ENCODE measurements around the gene AGL.

AGL gene

GRCh38 chr1:99849744-99850458, at the start of gene AGL:
Gene AGL, plus strand, starts transcription at chr1:99850361. Its CDS starts 682 bp downstream, at chr1:99851043.
- TF ChIP-seq CTCF (IDR thresholded peaks at IDR 0.05; ENCODE audit: low read depth, low read length): no peak
- peak; percentile 37 for DNase-seq (ENCODE audit: extremely low read depth, low read depth)

GRCh38 chr1:99801584-99801983, 48.6 kb upstream of the AGL start:
- no peak for DNase-seq (ENCODE audit: extremely low read depth, low read depth)

GRCh38 chr1:99806882-99807281, 43.3 kb upstream of the AGL start:
- DNase-seq (ENCODE audit: extremely low read depth, low read depth): no peak
- no peak for TF ChIP-seq CTCF (IDR thresholded peaks at IDR 0.05; ENCODE audit: low read depth, low read length)

More at GRCh38 chr1:99801584-99801983, 48.6 kb upstream of the AGL start:
- no peak for TF ChIP-seq CTCF (IDR thresholded peaks at IDR 0.05; ENCODE audit: low read depth, low read length)

- peak; percentile 43 for TF ChIP-seq CTCF (IDR thresholded peaks at IDR 0.05; ENCODE audit: low read depth, low read length)
- DNase-seq (ENCODE audit: extremely low read depth, low read depth): peak; percentile 76
Measured at GRCh38 chr1:99808391-99809115, 41.6 kb upstream of the AGL start.

GRCh38 chr1:99811075-99811474, 39.1 kb upstream of the AGL start:
- no peak for DNase-seq (ENCODE audit: extremely low read depth, low read depth)
- no peak for TF ChIP-seq CTCF (IDR thresholded peaks at IDR 0.05; ENCODE audit: low read depth, low read length)

GRCh38 chr1:99811747-99812146, 38.4 kb upstream of the AGL start:
- no peak for DNase-seq (ENCODE audit: extremely low read depth, low read depth)
- no peak for TF ChIP-seq CTCF (IDR thresholded peaks at IDR 0.05; ENCODE audit: low read depth, low read length)

- TF ChIP-seq CTCF (IDR thresholded peaks at IDR 0.05; ENCODE audit: low read depth, low read length): no peak
- no peak for DNase-seq (ENCODE audit: extremely low read depth, low read depth)
Measured at GRCh38 chr1:99814373-99814900, 35.7 kb upstream of the AGL start.

Measured in AG09319 (cell line).